T-helper 2 cell (primary cell): ENCODE data around the gene NALCN.
A peak's percentile ranks its signal among the peaks of the same experiment; 100 is the strongest.
"Not testable (repeated sequence)": the region's sequence is repeated elsewhere in the genome, so short reads cannot be mapped to it uniquely, and the experiment has no call there.

Source experiments
- DNase-seq, 5 experiments: peaks; one replicate each; pipeline versions ENCODE4 v3.0.0 to v3.0.0-alpha.2; 2012 to 2022

Gene NALCN

DNA sequence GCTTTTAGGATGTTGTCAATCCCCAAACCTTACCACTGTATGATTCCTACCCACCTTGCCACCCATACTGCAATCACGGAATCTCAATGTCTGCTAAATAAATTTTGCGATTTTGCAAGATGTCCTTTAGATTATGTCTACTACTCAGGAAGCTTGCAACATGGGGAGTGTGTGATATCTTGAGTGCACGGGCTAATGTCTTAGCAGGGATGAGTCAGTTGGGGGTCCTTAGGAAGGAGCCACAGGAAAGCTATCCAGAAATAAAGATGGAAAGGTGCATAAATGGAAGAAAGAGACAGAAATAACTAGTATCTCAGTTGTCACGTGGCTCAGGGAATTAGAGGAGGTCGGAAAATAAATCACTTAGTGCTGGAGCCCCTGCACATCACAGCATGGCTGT lies 77.1 kb downstream of the NALCN start:
- DNase-seq = no peak

GRCh38 chr13:101332583-101332982 lies 83.7 kb downstream of the NALCN start:
- DNase-seq = no peak

DNA sequence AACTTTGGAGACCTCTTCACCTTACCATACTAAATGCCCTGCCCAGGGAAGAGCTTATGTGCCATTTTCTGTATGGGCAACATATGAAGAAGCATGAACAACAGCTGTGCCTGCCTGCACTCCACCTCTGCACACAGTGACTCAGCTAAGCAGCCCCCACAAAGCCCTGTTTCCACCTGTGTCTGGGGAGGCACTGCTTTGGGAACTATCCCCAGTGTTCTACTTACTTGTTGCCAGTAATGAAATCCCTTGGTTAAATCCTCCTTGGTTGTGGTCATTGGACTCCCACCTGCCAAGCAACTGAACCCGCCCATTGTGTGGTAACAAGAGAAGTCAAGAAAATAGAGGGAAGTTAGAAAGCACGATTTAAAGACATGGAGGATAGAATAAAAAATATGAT lies 84.6 kb downstream of the NALCN start:
- no peak for DNase-seq

GRCh38 chr13:101327871-101328270 lies 88.4 kb downstream of the NALCN start:
- no peak for DNase-seq

DNA sequence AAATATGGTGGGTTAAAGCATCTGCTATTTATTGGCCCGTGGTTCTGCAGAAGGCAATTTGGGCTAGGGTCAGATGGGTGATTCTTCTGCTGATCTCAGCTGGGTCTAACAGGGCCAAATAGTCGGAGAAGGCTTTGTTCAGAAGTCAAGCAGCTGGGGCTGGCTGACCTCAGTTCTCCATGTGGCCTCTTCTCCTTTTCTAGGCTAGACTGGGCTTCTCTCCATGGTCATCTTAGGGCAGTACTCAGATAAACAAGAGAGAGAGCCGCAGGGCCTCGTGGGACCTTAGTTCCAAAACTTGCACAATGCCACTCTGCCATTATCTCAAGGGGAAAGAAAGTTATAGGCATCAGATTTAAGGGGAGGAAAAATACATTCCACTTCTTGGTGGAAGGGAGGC lies 89.6 kb downstream of the NALCN start:
- no peak for DNase-seq

GRCh38 chr13:101325423-101325822 lies 90.9 kb downstream of the NALCN start:
- DNase-seq = no peak

DNA sequence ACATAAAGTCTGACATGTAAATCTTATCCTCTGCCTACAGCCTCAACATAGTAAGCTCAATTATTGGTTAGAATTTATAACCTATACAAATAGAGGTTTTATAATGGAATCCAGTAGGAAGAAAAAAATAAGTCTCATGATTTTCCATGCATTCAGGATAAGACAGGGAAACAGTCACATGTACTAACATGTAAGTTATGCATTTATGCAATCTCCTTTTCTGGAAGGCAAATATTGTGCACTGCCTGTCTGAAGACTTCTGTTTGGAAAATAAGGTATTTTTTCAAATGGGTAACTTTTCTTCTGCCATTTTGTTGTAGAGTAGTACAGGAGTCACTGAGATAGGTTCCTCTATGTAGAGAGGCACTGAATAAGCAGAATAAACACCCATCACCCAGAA lies 92.7 kb downstream of the NALCN start:
- no peak for DNase-seq

DNA sequence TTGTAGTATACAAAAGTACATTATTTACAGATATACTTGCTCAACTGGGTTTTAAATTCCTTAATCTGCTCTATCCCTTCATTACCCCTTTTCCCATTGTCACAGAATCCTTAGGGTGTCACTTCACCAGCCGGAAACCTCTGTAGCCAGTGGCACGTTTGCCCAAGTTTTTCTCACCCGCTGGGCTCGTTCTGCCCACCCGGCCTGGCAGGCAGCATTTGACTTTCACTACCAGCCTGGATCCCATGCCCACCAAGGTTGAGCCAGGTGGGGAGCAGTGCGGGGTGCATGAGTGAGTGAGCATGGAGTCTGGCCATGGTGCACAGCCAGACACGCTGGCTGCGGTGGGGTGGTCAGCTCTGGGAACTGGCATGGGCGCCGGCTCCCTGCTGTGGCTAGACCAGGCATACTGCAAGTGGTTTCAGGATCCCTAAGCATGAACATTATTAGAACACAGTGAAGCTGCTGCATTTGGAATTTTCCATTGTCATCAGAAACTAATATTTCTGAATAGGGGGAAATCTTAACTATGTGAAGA lies 98.3 kb downstream of the NALCN start:
- DNase-seq = no peak

- DNase-seq = not testable (repeated sequence)
These were observed 102.8 kb downstream of the NALCN start for GRCh38 chr13:101313479-101313878.

DNA sequence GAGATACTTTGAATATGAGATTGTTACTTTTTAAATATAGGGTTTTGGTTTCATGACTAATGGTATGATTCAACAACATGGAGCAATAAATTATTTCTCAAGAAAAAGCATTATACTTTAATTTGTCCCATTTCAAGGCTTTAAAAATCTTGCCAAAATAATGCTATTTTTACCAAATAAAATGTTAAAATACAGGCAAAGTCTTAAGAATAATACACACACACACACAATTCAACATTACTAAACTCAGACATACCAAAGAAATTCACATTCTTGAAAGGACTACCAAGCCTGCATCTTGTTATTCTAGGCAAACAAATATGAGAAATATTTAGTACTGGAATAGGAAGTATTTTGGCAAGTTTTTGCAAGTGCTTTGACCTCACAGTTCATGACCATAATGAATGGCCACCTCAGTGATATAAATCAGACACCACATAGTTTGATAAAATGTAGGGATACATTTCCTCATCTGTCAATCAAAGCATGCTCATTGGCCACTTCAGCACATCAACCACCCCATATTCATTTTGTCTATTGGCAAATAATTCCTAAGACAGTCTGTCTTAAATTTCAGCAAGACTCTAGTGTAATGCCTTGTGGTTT lies 107.2 kb downstream of the NALCN start:
- DNase-seq = no peak

DNA sequence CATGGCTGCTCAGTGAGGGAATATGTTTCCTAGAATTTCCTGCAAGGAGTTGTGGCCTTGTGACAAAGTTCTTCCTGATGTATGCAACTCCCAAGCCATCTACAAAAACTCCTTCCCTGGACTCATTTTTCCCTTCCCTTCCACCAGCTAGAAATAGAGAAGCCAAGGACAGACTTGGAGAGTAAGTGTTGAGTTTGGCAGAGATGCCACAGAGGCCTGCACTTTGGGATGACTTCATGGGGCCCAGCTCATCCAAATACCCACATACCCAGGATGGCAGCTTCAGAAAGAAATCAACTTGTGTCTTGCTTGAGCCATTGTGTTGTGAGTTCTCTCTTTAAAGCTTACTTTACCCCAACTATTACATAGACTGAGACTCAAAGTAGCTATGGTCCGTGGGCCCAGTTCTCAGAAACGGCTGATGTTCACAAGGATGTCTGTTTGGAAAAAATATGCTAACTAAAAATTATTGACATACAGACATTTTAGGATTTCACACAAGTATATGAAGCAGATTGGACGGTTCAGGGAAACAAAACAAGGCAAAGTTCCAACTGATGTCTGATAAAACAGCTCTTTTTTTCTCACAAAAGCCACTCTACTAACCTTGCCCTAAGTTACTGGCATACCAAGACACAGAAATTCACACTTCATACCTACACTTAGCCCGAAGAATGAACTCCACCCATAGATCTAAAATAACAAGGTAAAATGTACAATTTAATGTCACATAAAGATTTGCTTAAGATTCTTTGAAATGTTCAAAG lies 107.9 kb downstream of the NALCN start:
- no peak for DNase-seq

- no peak for DNase-seq
These were observed 109.1 kb downstream of the NALCN start for GRCh38 chr13:101307181-101307701.

DNA sequence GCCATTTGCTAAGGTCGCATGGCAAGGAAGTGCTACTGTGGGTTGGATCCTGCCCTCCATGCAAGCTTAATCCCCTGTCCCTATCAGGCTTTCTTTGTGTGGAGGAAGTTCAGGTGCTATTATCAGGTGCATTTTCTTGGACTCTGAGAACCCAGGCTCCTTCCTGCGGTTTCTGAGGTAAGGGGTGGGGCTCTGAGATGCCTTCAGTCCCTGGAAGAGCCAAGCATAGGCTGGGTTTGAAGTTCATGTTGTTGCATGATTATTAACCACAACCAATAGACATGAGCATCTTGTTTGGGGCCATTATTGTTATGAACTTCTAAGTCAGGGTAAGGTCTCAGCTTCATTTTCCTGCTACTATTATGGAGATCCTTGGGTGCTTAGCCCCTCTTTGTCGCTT lies 109.5 kb downstream of the NALCN start:
- DNase-seq = no peak

- no peak for DNase-seq
These were observed 110.3 kb downstream of the NALCN start for GRCh38 chr13:101305981-101306411.

DNA sequence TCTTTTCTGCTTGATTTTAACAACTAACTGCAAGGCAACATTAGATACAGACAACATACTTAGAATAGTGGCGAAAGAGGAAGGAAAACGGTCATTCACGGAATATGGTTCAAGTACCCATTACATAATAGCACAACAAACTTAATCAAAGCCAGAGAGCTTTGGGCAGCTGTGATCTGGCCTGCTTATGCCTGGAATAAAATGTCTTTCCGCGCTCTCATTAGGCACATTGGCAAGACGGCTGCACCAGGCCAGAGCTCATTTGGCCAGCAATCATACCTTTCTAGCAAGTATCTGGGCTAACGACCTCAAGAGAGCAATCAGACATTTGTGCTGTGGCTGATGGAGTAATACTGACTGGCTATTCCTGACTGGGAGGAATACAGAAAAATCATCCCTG lies 112.8 kb downstream of the NALCN start:
- DNase-seq = no peak

GRCh38 chr13:101301053-101301452 lies 115.3 kb downstream of the NALCN start:
- DNase-seq = no peak

DNA sequence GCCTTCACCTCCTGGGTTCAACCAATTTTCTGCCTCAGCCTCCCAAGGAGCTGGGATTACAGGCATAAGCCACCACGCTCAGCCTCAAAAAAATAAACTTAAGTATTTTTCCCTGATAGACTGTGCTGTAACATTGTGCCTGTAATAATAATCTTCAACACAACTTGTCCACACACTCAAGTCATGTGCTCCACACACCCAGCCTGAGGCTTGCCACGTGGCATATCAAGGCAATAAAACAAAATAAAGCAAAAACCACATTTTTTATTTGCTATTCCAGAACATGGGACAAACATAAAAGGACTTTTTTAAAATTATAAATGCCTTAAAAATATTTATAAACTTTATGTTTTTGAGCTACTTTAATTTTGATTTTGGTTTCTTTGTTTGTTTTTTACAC lies 115.8 kb downstream of the NALCN start:
- no peak for DNase-seq

DNA sequence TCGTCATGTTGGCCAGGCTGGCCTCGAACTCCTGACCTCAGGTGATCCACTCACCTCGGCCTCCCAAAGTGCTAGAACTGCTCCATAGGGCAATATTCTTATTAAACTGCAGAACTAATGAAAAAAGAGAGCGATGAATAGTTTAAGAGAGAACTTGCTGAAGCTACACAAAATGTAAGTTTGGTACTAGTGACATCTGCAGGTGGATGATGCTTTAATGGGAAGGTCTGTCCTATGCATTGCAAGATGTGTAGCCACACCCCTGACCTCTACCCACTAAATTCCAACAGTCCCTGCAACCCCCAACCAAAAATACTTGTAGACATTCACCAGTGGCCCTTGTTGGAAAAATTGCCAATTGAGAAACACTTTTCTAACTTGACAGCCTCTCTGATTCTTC lies 117.8 kb downstream of the NALCN start:
- no peak for DNase-seq

DNA sequence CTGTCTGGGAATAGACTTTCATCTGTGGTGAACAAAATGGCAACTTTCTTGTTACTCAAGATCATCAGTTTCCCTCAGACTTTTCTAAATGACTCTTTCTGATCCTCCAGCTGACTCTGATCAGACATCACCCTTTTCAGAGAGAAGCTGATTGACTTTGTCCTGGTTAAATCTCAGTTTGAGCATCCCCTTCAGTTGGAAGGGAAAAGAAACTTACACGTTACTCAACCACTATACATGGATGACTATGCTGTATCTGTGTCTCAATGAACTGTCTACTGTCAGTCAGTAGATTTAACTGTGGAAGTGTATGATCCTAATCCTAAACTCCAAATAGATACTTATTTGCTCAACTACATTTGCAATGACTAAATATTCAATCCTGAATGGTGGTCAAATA lies 118.5 kb downstream of the NALCN start:
- no peak for DNase-seq

GRCh38 chr13:101292711-101293110 lies 123.6 kb downstream of the NALCN start:
- DNase-seq = no peak

DNA sequence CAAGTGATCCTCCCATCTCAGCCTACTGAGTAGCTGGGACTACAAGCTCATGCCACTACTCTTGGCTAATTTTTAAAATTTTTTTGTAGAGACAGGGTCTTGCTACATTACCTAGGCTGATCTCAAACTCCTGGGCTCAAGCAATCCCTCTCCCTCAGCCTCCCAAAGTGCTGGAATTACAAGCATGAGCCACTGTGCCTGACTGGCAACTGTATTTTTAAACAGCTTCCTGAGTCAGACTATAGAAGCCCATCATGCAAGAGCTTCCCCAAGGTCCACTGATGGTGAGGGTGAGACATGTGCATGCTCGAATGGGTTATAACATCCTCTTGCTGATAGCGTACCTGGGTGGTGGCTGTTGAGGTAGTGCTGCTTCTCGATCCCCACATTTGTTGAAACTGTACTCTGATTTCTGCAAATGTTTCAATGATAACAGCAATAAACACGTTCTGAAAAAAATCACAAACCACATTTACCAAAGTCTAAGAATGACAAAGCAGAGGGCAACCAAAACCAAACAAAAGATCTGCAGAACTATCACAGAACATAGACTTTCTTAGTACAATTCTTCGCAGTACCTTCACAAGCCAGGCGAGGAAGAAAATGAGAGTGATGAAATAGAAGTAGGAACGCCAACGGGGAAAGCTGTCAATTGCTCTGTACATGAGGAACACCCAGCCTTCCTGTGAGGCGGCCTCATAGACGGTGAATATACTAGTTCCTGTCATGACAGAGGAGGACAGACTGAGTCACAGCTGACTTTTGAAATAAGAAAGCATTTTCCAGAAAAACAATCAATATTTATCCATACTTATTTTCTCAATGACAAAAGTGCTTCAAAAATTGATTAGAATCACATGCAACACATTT lies 124.4 kb downstream of the NALCN start:
- DNase-seq = peak in 1 of 5 experiments; percentile 72

GRCh38 chr13:101291206-101291605 lies 125.1 kb downstream of the NALCN start:
- no peak for DNase-seq

DNA sequence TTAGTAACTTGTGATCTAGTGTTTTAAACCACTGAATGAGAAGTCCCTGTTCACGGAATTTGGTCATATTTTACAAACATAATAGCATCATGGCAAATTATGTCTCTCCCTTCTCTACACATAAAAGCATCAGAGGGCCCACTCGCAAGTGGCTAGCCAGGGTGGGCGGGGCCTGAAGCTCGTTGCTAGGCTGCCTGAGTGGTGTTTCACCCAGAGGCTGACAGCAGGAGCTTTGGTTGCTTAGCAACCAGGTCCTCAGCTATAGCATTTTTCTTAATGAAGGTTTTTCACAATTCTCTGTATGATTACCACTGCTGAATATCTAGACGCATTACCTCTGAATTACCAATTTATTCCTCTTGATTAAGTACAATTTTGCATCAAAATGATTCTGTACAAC lies 126.5 kb downstream of the NALCN start:
- DNase-seq = peak in 1 of 5 experiments; percentile 32
